Measurements from ENCODE around the gene CD302. TPM values are rescaled to one million over a fixed set of nuclear protein-coding genes. Genes with fewer than 3 reads are reported as not detected.

The CD302 gene
- polyA plus RNA-seq, 2 of the 4 experiments (the other 2 are of a cell fraction), result 2.5 to 8.4 TPM

GRCh38 chr2:159769147-159769546, 28.9 kb downstream of the CD302 start:
- DNase-seq (ENCODE audit: low read depth in 1 of 2, low spot score in 1 of 2), result no peak
- 91% methylated on average over 3 of the region's 3 CpGs for WGBS (ENCODE audit: missing lambda C conversion rate)
- Histone ChIP-seq H3K4me3 (no peak overlapping the region), H3K9me3 (no peaks in the 10 kb centered on the region), H3K4me2 (no peak overlapping the region), H3K27ac (no peak overlapping the region), H3K4me1 (peaks cover 9% of the 10 kb centered on the region)
- no peak for ATAC-seq
- no peak for FAIRE-seq
- TF ChIP-seq TFCP2L1 (CRISPR knock-in tag; IDR thresholded peaks at IDR 0.05), result no peak
- TF ChIP-seq REST (IDR thresholded peaks at IDR 0.05), result no peak
- no peak for TF ChIP-seq ELK1 (IDR thresholded peaks at IDR 0.05; ENCODE audit: low read depth, low read length)
- TF ChIP-seq CBX8 (IDR thresholded peaks at IDR 0.05), result no peak
- TF ChIP-seq RFX5 (IDR thresholded peaks at IDR 0.05), result no peak
- TF ChIP-seq NR3C1 (IDR thresholded peaks at IDR 0.05), result no peak
- TF ChIP-seq CHD4 (IDR thresholded peaks at IDR 0.05; ENCODE audit: borderline replicate concordance), result no peak
- TF ChIP-seq ZFP36 (IDR thresholded peaks at IDR 0.05; ENCODE audit: borderline replicate concordance, partially characterized antibody), result no peak
- TF ChIP-seq BCL3 (IDR thresholded peaks at IDR 0.05), result no peak
- no peak for TF ChIP-seq MYC (IDR thresholded peaks at IDR 0.05; ENCODE audit: borderline replicate concordance, low read length)
- TF ChIP-seq HES2 (IDR thresholded peaks at IDR 0.05), result no peak
- no peak for TF ChIP-seq POLR2AphosphoS2 (conservative IDR thresholded peaks at IDR 0.05; ENCODE audit: low read length)
- TF ChIP-seq GATA3 (IDR thresholded peaks at IDR 0.05; ENCODE audit: borderline replicate concordance), result no peak
- TF ChIP-seq FOXS1 (CRISPR knock-in tag; IDR thresholded peaks at IDR 0.05), result no peak
- CTCF ChIA-PET, result no interaction called here
- POLR2A ChIA-PET, result no interaction called here

- H3K4me1 ChIP-seq, result peaks cover 19% of the 10 kb centered on the region; the same call in 2 of the 3 replicates
- DNase-seq (ENCODE audit: low read depth in 1 of 2, low spot score in 1 of 2), result no peak
- WGBS (ENCODE audit: missing lambda C conversion rate), result 72% methylated on average over 1 of the region's 1 CpG
- TF ChIP-seq RARB (CRISPR knock-in tag; IDR thresholded peaks at IDR 0.05) (no peak), CEBPB (IDR thresholded peaks at IDR 0.05) (no peak), TP53 (CRISPR knock-in tag; IDR thresholded peaks at IDR 0.05) (no peak), MYC (IDR thresholded peaks at IDR 0.05; ENCODE audit: borderline replicate concordance, low read length) (no peak), ZFP36 (IDR thresholded peaks at IDR 0.05; ENCODE audit: borderline replicate concordance, partially characterized antibody) (no peak), SMC3 (IDR thresholded peaks at IDR 0.05) (no peak), KDM5A (IDR thresholded peaks at IDR 0.05) (no peak), CHD2 (IDR thresholded peaks at IDR 0.05; ENCODE audit: low read length, partially characterized antibody) (no peak), ZNF302 (CRISPR knock-in tag; IDR thresholded peaks at IDR 0.05) (no peak), BCL3 (IDR thresholded peaks at IDR 0.05) (no peak), ATOH8 (CRISPR knock-in tag; IDR thresholded peaks at IDR 0.05; ENCODE audit: low read depth) (no peak), E2F6 (IDR thresholded peaks at IDR 0.05; ENCODE audit: borderline replicate concordance, low read depth) (no peak), POLR2AphosphoS2 (conservative IDR thresholded peaks at IDR 0.05; ENCODE audit: low read length) (no peak), HOXB13 (CRISPR knock-in tag; IDR thresholded peaks at IDR 0.05; ENCODE audit: low read depth) (no peak), KDM1A (IDR thresholded peaks at IDR 0.05; ENCODE audit: low read depth) (no peak), CBX2 (IDR thresholded peaks at IDR 0.05; ENCODE audit: borderline replicate concordance, low read depth) (no peak), NPAS2 (CRISPR knock-in tag; IDR thresholded peaks at IDR 0.05; ENCODE audit: borderline replicate concordance) (no peak), HES2 (IDR thresholded peaks at IDR 0.05) (no peak), JUNB (IDR thresholded peaks at IDR 0.05) (no peak), CHD4 (IDR thresholded peaks at IDR 0.05; ENCODE audit: borderline replicate concordance) (no peak)
- no peak overlapping the region for H3K27ac ChIP-seq
- ChIA-PET POLR2A (interaction anchor here (0.7 kb wide), 1 partner anchor 9 kb away, joined by 3 read pairs; no protein-coding TSS in a partner anchor), CTCF (no interaction called here)
- no peak for ATAC-seq
- no peaks in the 10 kb centered on the region for H3K9me3 ChIP-seq
- H3K4me3 ChIP-seq, result no peak overlapping the region
- no peak overlapping the region for H3K4me2 ChIP-seq
- FAIRE-seq, result no peak
Observed at GRCh38 chr2:159762075-159762474, 35.9 kb downstream of the CD302 start.
